ENCODE results near the gene CYP1A2. TPM values are rescaled to one million over a fixed set of nuclear protein-coding genes. Genes with fewer than 3 reads are reported as not detected.

Gene CYP1A2
- total RNA-seq, 2 donors from 2014 or later: not detected

DNA sequence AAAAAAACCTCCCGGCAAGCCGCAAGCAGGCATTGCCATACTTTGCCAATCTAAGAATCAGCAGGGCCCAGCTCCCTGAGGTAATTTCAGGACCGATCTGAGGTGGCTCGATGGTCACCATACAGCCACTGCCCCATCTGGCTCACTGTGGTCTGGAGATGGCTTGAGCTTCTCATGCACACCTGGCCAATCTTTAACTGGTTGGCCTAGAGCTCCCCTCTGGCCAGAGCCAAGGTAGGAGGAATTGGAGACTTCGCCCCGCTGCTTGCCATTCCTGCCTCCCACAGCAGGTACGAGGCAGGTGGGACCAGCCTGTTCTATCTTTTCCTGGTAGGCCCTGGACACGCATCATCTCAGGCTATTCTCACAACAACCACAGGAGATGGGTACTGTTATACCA lies 10.1 kb downstream of the CYP1A2 start:
- DNase-seq (ENCODE audit: low spot score): no peak
- H3K27ac ChIP-seq: no peak overlapping the region
- H3K9me3 ChIP-seq: no peaks in the 10 kb centered on the region
- TF ChIP-seq, protein P1, sequence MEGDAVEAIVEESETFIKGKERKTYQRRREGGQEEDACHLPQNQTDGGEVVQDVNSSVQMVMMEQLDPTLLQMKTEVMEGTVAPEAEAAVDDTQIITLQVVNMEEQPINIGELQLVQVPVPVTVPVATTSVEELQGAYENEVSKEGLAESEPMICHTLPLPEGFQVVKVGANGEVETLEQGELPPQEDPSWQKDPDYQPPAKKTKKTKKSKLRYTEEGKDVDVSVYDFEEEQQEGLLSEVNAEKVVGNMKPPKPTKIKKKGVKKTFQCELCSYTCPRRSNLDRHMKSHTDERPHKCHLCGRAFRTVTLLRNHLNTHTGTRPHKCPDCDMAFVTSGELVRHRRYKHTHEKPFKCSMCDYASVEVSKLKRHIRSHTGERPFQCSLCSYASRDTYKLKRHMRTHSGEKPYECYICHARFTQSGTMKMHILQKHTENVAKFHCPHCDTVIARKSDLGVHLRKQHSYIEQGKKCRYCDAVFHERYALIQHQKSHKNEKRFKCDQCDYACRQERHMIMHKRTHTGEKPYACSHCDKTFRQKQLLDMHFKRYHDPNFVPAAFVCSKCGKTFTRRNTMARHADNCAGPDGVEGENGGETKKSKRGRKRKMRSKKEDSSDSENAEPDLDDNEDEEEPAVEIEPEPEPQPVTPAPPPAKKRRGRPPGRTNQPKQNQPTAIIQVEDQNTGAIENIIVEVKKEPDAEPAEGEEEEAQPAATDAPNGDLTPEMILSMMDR (IDR thresholded peaks at IDR 0.05): no peak
- no peaks in the 10 kb centered on the region for H3K36me3 ChIP-seq
- no peak overlapping the region for H3K4me3 ChIP-seq
- H3K27me3 ChIP-seq: no peaks in the 10 kb centered on the region
- peaks cover 0 to 8% of the 10 kb centered on the region in 2 donors for H3K4me1 ChIP-seq

GRCh38 chr15:74762791-74763150 lies 14.1 kb downstream of the CYP1A2 start:
- Histone ChIP-seq H3K4me3 (no peak overlapping the region), H3K4me1 (peaks cover 0 to 8% of the 10 kb centered on the region in 2 donors), H3K27me3 (no peaks in the 10 kb centered on the region), H3K9me3 (no peaks in the 10 kb centered on the region), H3K36me3 (no peaks in the 10 kb centered on the region), H3K27ac (peak overlapping the region in 1 of 2 donors; percentile 4)
- no peak for DNase-seq (ENCODE audit: low spot score)
- TF ChIP-seq, protein P1 (IDR thresholded peaks at IDR 0.05): no peak

- no peak for DNase-seq (ENCODE audit: low spot score)
- TF ChIP-seq, protein P1 (IDR thresholded peaks at IDR 0.05): no peak
- Histone ChIP-seq H3K4me3 (no peak overlapping the region), H3K4me1 (peaks cover 0 to 10% of the 10 kb centered on the region in 2 donors), H3K27ac (peak overlapping the region in 1 of 2 donors; percentile 4), H3K27me3 (no peaks in the 10 kb centered on the region), H3K36me3 (no peaks in the 10 kb centered on the region), H3K9me3 (no peaks in the 10 kb centered on the region)
Observed at GRCh38 chr15:74763416-74763815, 14.8 kb downstream of the CYP1A2 start.

GRCh38 chr15:74767167-74768098 lies 18.8 kb downstream of the CYP1A2 start:
- H3K9me3 ChIP-seq: no peaks in the 10 kb centered on the region
- H3K36me3 ChIP-seq: no peaks in the 10 kb centered on the region
- H3K27ac ChIP-seq: no peak overlapping the region
- H3K4me1 ChIP-seq: peaks cover 0 to 23% of the 10 kb centered on the region in 2 donors
- H3K4me3 ChIP-seq: no peak overlapping the region
- TF ChIP-seq, protein P1 (IDR thresholded peaks at IDR 0.05): no peak
- H3K27me3 ChIP-seq: no peaks in the 10 kb centered on the region
- DNase-seq (ENCODE audit: low spot score): no peak

GRCh38 chr15:74768099-74768770 lies 19.6 kb downstream of the CYP1A2 start:
- Histone ChIP-seq H3K4me1 (peaks cover 0 to 17% of the 10 kb centered on the region in 2 donors), H3K27ac (no peak overlapping the region), H3K36me3 (no peaks in the 10 kb centered on the region), H3K9me3 (no peaks in the 10 kb centered on the region), H3K4me3 (peak overlapping the region in 1 of 2 donors; percentile 28), H3K27me3 (no peaks in the 10 kb centered on the region)
- no peak for DNase-seq (ENCODE audit: low spot score)
- TF ChIP-seq, protein P1 (IDR thresholded peaks at IDR 0.05): no peak

Measured in right atrium auricular region (tissue), 2 donors.